Astrocyte (in vitro differentiated cells and primary cell): Measurements from ENCODE around the gene SLC25A12. TPM values are rescaled to one million over a fixed set of nuclear protein-coding genes. Genes with fewer than 3 reads are reported as not detected.

Source experiments
- DNase-seq: peaks from one replicate; pipeline ENCODE4 v3.0.0-alpha.2; 2010; ENCODE audit warnings: low read depth
- FAIRE-seq: peaks from 2 replicates; lab custom pipeline; 2011; peaks lifted over from hg19 to GRCh38; lab: Jason Lieb, UNC
- H2AFZ ChIP-seq: 2 replicates; pipeline ENCODE4 v1.6.0; 2012; ENCODE audit warnings: low read depth, low read length, inconsistent platforms
- H3K27ac ChIP-seq: 2 replicates; pipeline ENCODE4 v1.5.1; 2011; ENCODE audit warnings: low read depth, low read length, inconsistent platforms
- H3K27me3 ChIP-seq: 2 replicates; pipeline ENCODE4 v1.6.0; 2011; ENCODE audit warnings: low read length, inconsistent platforms; ENCODE audit not compliant: insufficient read depth
- H3K36me3 ChIP-seq: 2 replicates; pipeline ENCODE4 v1.5.1; 2011; ENCODE audit warnings: low read length, inconsistent platforms; ENCODE audit not compliant: insufficient read depth
- H3K4me1 ChIP-seq: 2 replicates; pipeline ENCODE4 v1.5.1; 2011; ENCODE audit warnings: low read length, inconsistent platforms; ENCODE audit not compliant: insufficient read depth
- H3K4me2 ChIP-seq: 2 replicates; pipeline ENCODE4 v1.6.0; 2012; ENCODE audit warnings: low read length, inconsistent platforms
- H3K4me3 ChIP-seq: 2 replicates; pipeline ENCODE4 v1.5.1; 2011; ENCODE audit warnings: low read depth, mild to moderate bottlenecking, low read length, inconsistent platforms; ENCODE audit not compliant: insufficient read depth
- H3K79me2 ChIP-seq: 2 replicates; pipeline ENCODE4 v1.6.0; 2012; ENCODE audit warnings: mild to moderate bottlenecking, low read length, inconsistent platforms; ENCODE audit not compliant: insufficient read depth
- H3K9ac ChIP-seq: 2 replicates; pipeline ENCODE4 v1.6.0; 2012; ENCODE audit warnings: mild to moderate bottlenecking, low read length, inconsistent platforms
- H3K9me3 ChIP-seq: 2 replicates; pipeline ENCODE4 v1.5.1; 2012; ENCODE audit warnings: low read depth, mild to moderate bottlenecking, low read length, inconsistent platforms; ENCODE audit not compliant: insufficient read depth
- H4K20me1 ChIP-seq: 2 replicates; pipeline ENCODE4 v1.6.0; 2012; ENCODE audit warnings: low read length, inconsistent platforms; ENCODE audit not compliant: insufficient read depth
- H3K27ac Mint-ChIP-seq: one replicate; pipeline ENCODE4 v1.8.0; 2021; ENCODE audit warnings: mild to moderate bottlenecking, mixed read lengths; ENCODE audit not compliant: unreplicated experiment
- H3K27me3 Mint-ChIP-seq: one replicate; pipeline ENCODE4 v1.8.0; 2021; ENCODE audit warnings: low read depth, mixed read lengths; ENCODE audit not compliant: unreplicated experiment
- H3K36me3 Mint-ChIP-seq: one replicate; pipeline ENCODE4 v1.8.0; 2021; ENCODE audit warnings: low read depth, mixed read lengths; ENCODE audit not compliant: unreplicated experiment
- H3K4me1 Mint-ChIP-seq: one replicate; pipeline ENCODE4 v1.8.0; 2021; ENCODE audit warnings: low read depth, mixed read lengths; ENCODE audit not compliant: unreplicated experiment
- H3K4me3 Mint-ChIP-seq: one replicate; pipeline ENCODE4 v1.8.0; 2021; ENCODE audit warnings: mild to moderate bottlenecking, moderate library complexity, mixed read lengths; ENCODE audit not compliant: unreplicated experiment
- H3K9me3 Mint-ChIP-seq: one replicate; pipeline ENCODE4 v1.8.0; 2021; ENCODE audit warnings: mild to moderate bottlenecking, mixed read lengths; ENCODE audit not compliant: unreplicated experiment
- EZH2 ChIP-seq: IDR thresholded peaks from 2 replicates; pipeline ENCODE4 v1.6.1; 2012; ENCODE audit warnings: mild to moderate bottlenecking, low read length, inconsistent platforms; ENCODE audit not compliant: insufficient read depth
- total RNA-seq: library from RNA; stranded (reverse); gene quantifications from 2 replicates; pipeline ENCODE4 v1.2.1, GENCODE V29; 2021
- TF ChIP-seq, protein P1 (sequence below): IDR thresholded peaks from 2 replicates; pipeline ENCODE4 v1.5.1; 2011; ENCODE audit warnings: low read depth, mild to moderate bottlenecking, inconsistent platforms, low read length, moderate library complexity; ENCODE audit not compliant: insufficient read depth

The SLC25A12 gene
- total RNA-seq, 1 donor from 2014 or later, result 18.1 TPM

DNA sequence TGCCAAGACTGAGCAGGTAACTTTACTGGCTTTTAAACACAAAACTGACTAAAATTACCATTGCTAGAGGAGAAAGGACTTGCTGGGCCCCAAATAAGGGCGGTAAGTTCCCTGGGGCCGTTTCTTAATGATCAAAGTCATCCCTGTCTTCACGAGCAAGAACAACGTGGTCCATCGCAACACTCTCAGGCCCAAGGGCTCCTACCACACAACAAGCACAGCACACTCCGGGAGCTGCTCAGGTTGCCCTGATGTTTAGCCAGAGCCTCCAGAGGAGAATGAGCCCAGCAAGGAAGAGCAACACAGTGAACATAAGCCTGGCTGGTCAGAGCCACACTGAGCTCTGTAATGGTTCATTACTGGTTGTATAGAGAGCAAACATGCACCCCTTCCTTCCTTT lies 104.1 kb downstream of the SLC25A12 start:
- no peaks in the 10 kb centered on the region for H3K79me2 ChIP-seq
- H3K4me1 ChIP-seq, result no peaks in the 10 kb centered on the region
- DNase-seq (no peak), FAIRE-seq (no peak)
- Mint-ChIP-seq H3K36me3 (peaks cover 28% of the 10 kb centered on the region), H3K4me3 (no peak overlapping the region), H3K27ac (no peak overlapping the region), H3K27me3 (no peaks in the 10 kb centered on the region), H3K4me1 (peaks cover 4% of the 10 kb centered on the region), H3K9me3 (no peaks in the 10 kb centered on the region)
- no peak overlapping the region for H3K9ac ChIP-seq
- TF ChIP-seq, protein P1, sequence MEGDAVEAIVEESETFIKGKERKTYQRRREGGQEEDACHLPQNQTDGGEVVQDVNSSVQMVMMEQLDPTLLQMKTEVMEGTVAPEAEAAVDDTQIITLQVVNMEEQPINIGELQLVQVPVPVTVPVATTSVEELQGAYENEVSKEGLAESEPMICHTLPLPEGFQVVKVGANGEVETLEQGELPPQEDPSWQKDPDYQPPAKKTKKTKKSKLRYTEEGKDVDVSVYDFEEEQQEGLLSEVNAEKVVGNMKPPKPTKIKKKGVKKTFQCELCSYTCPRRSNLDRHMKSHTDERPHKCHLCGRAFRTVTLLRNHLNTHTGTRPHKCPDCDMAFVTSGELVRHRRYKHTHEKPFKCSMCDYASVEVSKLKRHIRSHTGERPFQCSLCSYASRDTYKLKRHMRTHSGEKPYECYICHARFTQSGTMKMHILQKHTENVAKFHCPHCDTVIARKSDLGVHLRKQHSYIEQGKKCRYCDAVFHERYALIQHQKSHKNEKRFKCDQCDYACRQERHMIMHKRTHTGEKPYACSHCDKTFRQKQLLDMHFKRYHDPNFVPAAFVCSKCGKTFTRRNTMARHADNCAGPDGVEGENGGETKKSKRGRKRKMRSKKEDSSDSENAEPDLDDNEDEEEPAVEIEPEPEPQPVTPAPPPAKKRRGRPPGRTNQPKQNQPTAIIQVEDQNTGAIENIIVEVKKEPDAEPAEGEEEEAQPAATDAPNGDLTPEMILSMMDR, result no peak
- TF ChIP-seq EZH2, result no peak
- no peak overlapping the region for H3K4me3 ChIP-seq
- no peaks in the 10 kb centered on the region for H3K9me3 ChIP-seq
- no peak overlapping the region for H3K4me2 ChIP-seq
- no peaks in the 10 kb centered on the region for H3K27me3 ChIP-seq
- no peak overlapping the region for H3K27ac ChIP-seq
- H3K36me3 ChIP-seq, result peaks cover 17% of the 10 kb centered on the region
- no peaks in the 10 kb centered on the region for H4K20me1 ChIP-seq
- H2AFZ ChIP-seq, result no peak overlapping the region

DNA sequence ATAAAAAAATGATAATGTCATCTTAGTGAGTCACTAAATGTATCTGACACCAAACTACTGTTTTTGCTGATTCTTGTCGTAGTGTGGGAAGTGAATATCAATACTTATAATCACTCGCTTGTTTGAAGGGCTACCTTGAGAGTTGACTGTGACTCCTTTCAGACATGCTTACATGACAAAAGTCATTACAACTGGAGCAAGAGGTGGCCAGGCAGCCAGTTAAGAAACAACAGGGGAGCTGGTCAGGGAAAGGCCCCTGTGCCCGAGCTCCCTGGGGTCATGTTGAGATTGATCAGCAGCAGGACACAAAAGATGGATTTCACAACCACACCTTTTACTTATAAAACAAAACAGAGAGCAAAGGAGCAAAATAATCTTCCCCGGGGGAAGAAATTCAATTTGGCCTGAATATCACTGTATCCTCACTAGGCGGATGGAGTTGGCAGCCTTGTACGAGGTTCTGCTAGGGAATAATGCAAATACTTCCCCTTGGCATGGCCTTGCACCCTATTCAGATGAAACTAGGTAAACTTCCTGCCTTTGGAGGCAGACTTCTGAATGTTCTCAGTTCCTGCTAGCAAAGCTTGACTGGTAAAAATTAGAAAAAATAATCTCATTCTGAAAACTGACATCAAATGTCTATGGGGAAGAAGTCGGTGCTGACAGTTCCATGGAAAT lies 105.6 kb downstream of the SLC25A12 start:
- FAIRE-seq, result no peak
- no peak for DNase-seq

More for the DNA sequence above, 105.6 kb downstream of the SLC25A12 start:
- Histone ChIP-seq H2AFZ (no peak overlapping the region), H3K27me3 (no peaks in the 10 kb centered on the region), H3K27ac (no peak overlapping the region), H3K36me3 (peaks cover 19% of the 10 kb centered on the region), H3K9me3 (no peaks in the 10 kb centered on the region), H3K79me2 (no peaks in the 10 kb centered on the region), H3K4me3 (no peak overlapping the region), H3K4me2 (no peak overlapping the region), H3K9ac (no peak overlapping the region), H4K20me1 (no peaks in the 10 kb centered on the region), H3K4me1 (no peaks in the 10 kb centered on the region)
- Mint-ChIP-seq H3K4me1 (no peaks in the 10 kb centered on the region), H3K27ac (no peak overlapping the region), H3K9me3 (no peaks in the 10 kb centered on the region), H3K4me3 (no peak overlapping the region), H3K36me3 (peaks cover 34% of the 10 kb centered on the region), H3K27me3 (no peaks in the 10 kb centered on the region)
- TF ChIP-seq EZH2, result no peak
- TF ChIP-seq, protein P1, result no peak
